HUES6 (cell line): ENCODE data around the gene SEMA3F.

Experiments
- H3K27ac ChIP-seq: 2 replicates; pipeline ENCODE4 v1.7.0; 2013; ENCODE audit warnings: low read depth, mild to moderate bottlenecking, low read length, inconsistent platforms
- H3K27me3 ChIP-seq: 2 replicates; pipeline ENCODE4 v1.6.1; 2013; ENCODE audit warnings: low read length; ENCODE audit not compliant: control insufficient read depth, insufficient read depth
- H3K36me3 ChIP-seq: 2 replicates; pipeline ENCODE4 v1.6.1; 2013; ENCODE audit warnings: low read length; ENCODE audit not compliant: control insufficient read depth, insufficient read depth
- H3K4me1 ChIP-seq: 2 replicates; pipeline ENCODE4 v1.6.1; 2013; ENCODE audit warnings: low read length; ENCODE audit not compliant: control insufficient read depth, insufficient read depth
- H3K4me3 ChIP-seq: 2 replicates; pipeline ENCODE4 v1.5.1; 2013; ENCODE audit warnings: low read depth, low read length
- H3K9ac ChIP-seq: one replicate; pipeline ENCODE4 v1.6.1; 2013; ENCODE audit warnings: mild to moderate bottlenecking, low read length
- H3K9me3 ChIP-seq: 2 replicates; pipeline ENCODE4 v1.6.1; 2013; ENCODE audit warnings: low read depth, low read length; ENCODE audit not compliant: control insufficient read depth, insufficient read depth

Gene SEMA3F

GRCh38 chr3:50195501-50196252 is 40.6 kb downstream of the SEMA3F start:
- Histone ChIP-seq H3K27ac (no peak overlapping the region), H3K9ac (no peak overlapping the region), H3K4me1 (peaks cover 10% of the 10 kb centered on the region), H3K9me3 (no peaks in the 10 kb centered on the region), H3K27me3 (peaks cover 19% of the 10 kb centered on the region), H3K4me3 (no peak overlapping the region), H3K36me3 (no peaks in the 10 kb centered on the region)

DNA sequence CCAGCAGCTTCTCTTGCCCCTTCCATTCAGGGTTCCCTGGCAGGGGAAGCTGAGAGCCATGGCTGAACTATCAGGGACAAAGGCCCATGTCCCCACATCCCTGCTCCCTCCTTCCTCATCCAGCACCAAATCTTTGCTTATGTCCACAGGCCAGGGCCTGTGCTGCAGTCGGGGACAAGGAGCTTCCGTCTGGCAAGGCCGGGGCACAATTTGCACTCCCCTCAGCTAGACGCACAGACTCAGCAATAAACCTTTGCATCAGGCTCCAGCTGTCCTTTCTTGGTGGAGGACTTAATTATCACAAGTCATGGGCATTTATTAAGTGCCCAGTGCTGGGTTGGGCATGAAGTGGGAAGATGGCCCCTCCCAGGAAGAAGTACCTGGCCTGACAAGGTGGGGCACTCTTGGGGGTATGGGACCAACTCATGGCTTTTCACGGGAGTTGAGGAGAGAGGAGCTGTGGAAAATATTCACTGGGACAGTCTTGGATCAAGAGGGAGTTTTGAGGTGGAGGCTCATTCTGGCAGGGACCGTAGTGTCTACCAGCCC is 41.2 kb downstream of the SEMA3F start:
- Histone ChIP-seq H3K4me1 (peaks cover 10% of the 10 kb centered on the region), H3K4me3 (no peak overlapping the region), H3K9ac (no peak overlapping the region), H3K27ac (no peak overlapping the region), H3K36me3 (no peaks in the 10 kb centered on the region), H3K9me3 (no peaks in the 10 kb centered on the region), H3K27me3 (peaks cover 20% of the 10 kb centered on the region)

DNA sequence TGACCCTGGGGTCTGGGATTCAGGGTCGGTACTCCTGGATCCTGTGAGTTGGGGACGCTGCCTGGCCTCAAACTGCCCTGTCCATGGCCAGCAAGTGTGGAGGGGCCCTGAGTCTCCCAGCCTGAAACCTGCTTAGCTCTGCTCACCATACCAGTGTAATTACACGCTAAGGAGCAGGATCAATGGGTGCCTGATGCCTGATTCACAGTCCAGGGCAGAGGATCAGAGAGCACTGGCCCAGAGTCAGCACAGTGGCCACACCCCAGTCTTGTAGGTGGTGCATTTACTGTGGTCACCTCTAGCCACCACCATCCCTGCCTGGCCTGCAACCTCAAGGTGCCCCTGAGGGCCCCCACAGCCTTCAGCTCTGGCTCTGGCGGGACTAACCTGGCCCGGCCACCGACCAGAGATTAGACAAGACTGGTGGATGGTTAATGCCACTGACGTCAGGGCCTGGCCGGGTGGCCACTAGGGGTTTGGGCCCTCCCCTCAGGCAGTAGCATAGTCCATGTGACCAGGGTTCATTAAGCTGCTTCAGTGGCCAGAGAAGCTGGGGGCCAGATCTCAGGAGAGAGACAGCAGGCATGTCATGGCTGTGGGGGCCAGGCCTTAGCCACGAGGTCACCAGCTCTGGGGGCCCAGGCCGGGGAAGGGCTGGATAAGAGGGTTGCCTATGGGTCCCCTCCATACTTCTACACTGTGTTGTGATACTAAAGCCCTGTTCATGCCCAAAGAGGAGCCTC is 46.6 kb downstream of the SEMA3F start:
- no peaks in the 10 kb centered on the region for H3K36me3 ChIP-seq
- H3K4me3 ChIP-seq = no peak overlapping the region
- peaks cover 18% of the 10 kb centered on the region for H3K4me1 ChIP-seq
- H3K9me3 ChIP-seq = no peaks in the 10 kb centered on the region
- no peak overlapping the region for H3K9ac ChIP-seq
- no peak overlapping the region for H3K27ac ChIP-seq
- peaks cover 47% of the 10 kb centered on the region for H3K27me3 ChIP-seq

DNA sequence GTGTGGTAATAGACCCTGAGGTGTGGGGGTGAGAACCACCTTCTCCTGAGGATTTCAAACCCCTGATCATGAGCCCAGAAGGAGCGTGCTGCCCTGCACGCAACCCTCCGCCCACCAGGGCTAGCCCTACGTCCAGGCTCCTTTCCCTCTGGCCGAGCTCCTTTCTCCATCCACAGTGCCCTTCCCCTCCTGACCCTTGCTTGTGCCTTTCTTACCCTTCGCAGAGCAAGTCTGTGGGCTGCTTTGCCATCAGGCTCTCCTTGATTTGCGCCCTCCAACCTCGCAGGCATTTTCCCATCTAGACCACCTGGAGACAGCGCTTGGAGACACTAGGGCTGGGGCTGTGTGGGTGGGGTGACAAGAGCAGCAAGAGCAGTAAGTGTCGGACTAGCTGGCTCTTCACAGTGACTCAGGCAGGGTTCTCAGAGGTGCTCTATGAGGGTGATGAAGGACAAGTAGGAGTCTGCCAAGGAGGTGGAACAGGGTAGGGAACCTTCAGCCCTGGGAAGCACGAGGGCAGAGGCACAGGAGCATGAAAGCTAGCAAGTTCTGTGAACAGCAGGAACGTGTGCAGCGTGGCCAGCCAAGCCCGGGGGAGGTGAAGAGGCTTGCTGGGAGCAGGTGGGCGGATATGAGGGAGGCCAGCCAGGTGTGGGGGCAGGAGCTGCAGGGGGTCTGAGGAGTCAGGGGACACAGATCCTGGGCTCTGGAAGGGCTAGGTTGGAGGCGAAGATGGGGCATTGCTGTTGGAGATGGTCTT is 47.4 kb downstream of the SEMA3F start:
- no peaks in the 10 kb centered on the region for H3K9me3 ChIP-seq
- peaks cover 51% of the 10 kb centered on the region for H3K27me3 ChIP-seq
- H3K9ac ChIP-seq = no peak overlapping the region
- H3K36me3 ChIP-seq = no peaks in the 10 kb centered on the region
- H3K4me3 ChIP-seq = no peak overlapping the region
- H3K4me1 ChIP-seq = peaks cover 18% of the 10 kb centered on the region
- H3K27ac ChIP-seq = no peak overlapping the region

DNA sequence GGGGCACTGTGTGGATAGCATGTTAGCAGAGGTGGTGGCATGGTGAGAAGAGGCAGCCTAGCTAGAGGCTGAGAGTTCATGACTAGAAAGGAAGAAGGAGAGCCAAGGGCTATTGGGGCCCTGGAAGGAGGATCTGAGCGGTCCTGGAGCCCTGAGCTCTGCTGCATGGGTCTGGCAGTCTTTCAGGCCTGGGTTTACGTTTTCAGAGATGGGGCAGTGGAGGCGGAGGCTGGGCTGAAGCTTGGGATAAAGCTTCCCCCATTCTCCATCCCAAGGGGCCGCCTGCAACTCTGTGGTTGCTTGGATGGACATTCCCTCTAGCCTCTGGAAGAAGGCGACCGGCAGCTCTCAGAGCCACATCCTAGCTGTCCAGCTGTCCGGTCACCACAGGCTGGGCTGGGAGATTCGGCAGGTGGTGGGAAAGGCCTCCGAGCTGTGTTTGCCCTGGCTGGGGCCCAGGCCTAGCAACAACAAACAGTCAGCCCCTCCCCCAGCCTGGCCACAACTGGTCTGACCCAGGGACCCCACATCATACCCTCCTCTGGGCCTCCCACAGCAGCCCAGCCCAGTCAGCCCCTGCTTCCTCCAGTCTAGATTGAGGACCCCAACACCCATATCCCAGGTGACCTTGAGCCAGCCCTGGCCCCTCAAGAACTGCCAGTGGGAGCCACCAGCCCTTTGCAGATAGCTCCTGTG is 48.1 kb downstream of the SEMA3F start:
- H3K27me3 ChIP-seq = peaks cover 54% of the 10 kb centered on the region
- H3K27ac ChIP-seq = no peak overlapping the region
- no peak overlapping the region for H3K9ac ChIP-seq
- no peaks in the 10 kb centered on the region for H3K9me3 ChIP-seq
- no peak overlapping the region for H3K4me3 ChIP-seq
- no peaks in the 10 kb centered on the region for H3K36me3 ChIP-seq
- H3K4me1 ChIP-seq = peaks cover 18% of the 10 kb centered on the region

GRCh38 chr3:50203809-50204803 is 49.0 kb downstream of the SEMA3F start:
- H3K4me1 ChIP-seq = peaks cover 18% of the 10 kb centered on the region
- H3K27me3 ChIP-seq = peaks cover 54% of the 10 kb centered on the region
- H3K4me3 ChIP-seq = no peak overlapping the region
- H3K9ac ChIP-seq = no peak overlapping the region
- H3K27ac ChIP-seq = no peak overlapping the region
- no peaks in the 10 kb centered on the region for H3K9me3 ChIP-seq
- H3K36me3 ChIP-seq = no peaks in the 10 kb centered on the region

DNA sequence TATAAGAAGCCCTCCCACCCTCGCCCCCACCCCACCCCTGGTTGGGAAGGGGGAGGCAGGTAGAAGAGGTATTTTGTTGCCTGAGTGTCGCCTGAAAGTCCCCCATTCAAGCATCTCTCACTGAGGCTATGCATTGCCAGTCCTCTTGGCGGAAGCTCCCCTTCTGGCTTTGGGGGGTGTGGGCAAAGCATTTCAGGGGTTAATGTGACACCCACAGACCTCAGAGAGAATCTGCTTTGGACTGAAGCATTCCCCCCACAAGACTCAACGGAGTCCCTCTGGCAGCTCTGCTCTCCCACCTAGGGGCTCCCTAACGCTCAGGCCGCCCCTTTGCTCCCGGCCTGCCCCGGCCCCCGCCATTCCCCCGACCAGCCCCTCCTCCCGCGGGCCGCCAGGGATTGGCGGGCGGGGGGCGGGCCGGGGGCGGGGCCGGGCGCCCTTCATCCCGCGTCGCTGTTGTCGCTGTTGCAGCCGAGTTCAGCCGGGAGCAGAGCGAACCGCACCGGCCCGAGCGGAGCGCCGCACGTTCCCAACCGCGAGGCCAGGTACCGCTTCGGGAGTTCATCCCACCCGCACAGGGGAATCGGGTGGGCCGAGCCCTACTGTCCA is 49.8 kb downstream of the SEMA3F start, which contains the start of gene SLC38A3:
Gene SLC38A3, plus strand, starts transcription at position 468 of the 609 bp plus-strand sequence. CDS start 8,929 bp downstream, outside the sequence.
- Histone ChIP-seq H3K9me3 (no peaks in the 10 kb centered on the region), H3K36me3 (no peaks in the 10 kb centered on the region), H3K27ac (no peak within 1 kb of the TSS), H3K9ac (peak within 1 kb of the TSS; percentile 31), H3K4me3 (peak within 1 kb of the TSS; percentile 79), H3K27me3 (peaks cover 54% of the 10 kb centered on the region), H3K4me1 (peaks cover 20% of the 10 kb centered on the region)

GRCh38 chr3:50205413-50206276 is 50.5 kb downstream of the SEMA3F start:
- Histone ChIP-seq H3K9me3 (no peaks in the 10 kb centered on the region), H3K9ac (peak overlapping the region; percentile 31), H3K27me3 (peaks cover 54% of the 10 kb centered on the region), H3K36me3 (no peaks in the 10 kb centered on the region), H3K27ac (no peak overlapping the region), H3K4me3 (peak overlapping the region; percentile 79), H3K4me1 (peaks cover 26% of the 10 kb centered on the region)
